HG02981 (cell line): ENCODE results near the gene PTGER4.
A peak's percentile ranks its signal among the peaks of the same experiment; 100 is the strongest.

Experiments
- ATAC-seq: cut with Tn5 transposase; IDR thresholded peaks from one replicate; pipeline ENCODE4 v1.9.1; 2021; ENCODE audit warnings: mild to moderate bottlenecking, moderate library complexity; ENCODE audit not compliant: unreplicated experiment

Gene PTGER4

DNA sequence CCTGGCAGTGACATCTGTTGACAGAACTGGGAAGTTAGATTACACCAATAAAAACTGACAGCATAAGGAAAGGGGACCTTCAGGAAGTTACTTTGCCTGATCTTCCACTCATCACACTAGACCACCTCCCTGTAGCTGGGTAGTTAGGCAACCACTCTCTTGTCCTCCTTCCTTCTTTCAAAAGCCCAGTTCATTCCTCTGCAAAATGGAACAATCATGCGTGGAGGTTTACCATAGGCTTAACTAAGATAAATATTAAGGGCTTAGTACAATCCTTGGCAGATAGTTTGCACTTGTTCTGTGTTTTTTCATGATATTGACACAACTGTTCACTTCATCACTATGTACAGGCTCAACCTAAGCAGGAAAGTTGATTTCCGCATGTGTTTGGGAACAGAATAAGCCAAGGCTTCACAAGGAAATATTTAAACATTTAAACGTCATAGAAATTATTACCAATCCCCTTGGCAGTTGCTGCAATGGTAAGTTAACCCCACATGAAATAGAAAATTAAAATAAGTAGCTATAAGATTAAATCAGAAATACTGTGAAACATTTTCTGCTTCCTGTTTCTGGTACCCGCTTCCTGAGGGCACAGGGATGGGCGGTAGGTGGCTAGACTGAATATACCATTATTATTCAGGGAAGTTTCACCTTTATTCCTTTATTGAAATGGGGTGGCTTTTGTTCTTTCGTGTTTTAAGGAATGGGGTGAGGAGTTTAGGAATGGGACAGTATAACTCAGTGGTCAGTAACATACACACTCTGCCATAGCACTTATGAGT lies 9.9 kb upstream of the PTGER4 start:
- ATAC-seq: no peak

DNA sequence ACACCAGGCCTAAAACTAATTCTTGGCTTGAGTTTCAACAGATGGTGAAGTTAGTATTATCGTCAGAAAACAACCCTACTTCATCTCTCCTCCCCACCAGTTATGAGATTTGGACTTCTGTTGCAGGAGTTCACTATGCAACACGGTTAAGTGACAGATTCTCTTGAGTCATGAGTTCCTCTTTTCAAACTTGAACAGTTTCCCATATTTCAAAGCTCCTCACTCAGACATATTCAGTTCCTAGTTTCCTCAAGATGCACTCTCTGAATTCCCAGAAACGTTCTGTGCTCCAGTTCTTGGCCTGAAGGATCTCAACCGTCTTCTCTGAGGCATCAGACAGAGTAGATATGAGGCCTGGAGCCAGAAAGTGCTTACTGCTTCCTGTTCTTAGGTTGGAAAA lies 7.3 kb upstream of the PTGER4 start:
- no peak for ATAC-seq

- ATAC-seq: no peak
Observed at GRCh38 chr5:40674661-40675235, 5.0 kb upstream of the PTGER4 start.

GRCh38 chr5:40675396-40676133 lies 4.2 kb upstream of the PTGER4 start:
- ATAC-seq: no peak

- no peak for ATAC-seq
Observed at GRCh38 chr5:40676613-40677343, 2.9 kb upstream of the PTGER4 start.

DNA sequence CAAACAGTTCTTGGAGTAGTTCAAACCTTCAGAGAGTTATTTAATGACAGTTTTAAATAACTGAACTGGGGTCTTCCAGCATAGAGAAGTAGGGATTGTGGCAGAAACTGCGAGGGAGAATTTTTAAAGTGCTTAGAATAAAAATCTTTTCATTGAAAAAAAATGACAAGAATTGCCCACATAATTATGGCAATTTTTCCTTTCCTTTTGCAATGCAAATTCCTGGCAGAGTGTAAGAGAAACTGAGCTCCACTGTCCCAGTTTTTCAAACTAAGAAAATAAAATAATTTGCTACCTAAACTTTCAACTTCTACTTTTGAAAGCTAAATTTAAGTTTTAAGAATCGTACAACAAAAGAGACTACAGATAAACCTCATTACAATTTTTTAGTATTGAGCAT lies 2.3 kb upstream of the PTGER4 start:
- no peak for ATAC-seq

GRCh38 chr5:40678026-40678425 lies 1.7 kb upstream of the PTGER4 start:
- ATAC-seq: no peak

DNA sequence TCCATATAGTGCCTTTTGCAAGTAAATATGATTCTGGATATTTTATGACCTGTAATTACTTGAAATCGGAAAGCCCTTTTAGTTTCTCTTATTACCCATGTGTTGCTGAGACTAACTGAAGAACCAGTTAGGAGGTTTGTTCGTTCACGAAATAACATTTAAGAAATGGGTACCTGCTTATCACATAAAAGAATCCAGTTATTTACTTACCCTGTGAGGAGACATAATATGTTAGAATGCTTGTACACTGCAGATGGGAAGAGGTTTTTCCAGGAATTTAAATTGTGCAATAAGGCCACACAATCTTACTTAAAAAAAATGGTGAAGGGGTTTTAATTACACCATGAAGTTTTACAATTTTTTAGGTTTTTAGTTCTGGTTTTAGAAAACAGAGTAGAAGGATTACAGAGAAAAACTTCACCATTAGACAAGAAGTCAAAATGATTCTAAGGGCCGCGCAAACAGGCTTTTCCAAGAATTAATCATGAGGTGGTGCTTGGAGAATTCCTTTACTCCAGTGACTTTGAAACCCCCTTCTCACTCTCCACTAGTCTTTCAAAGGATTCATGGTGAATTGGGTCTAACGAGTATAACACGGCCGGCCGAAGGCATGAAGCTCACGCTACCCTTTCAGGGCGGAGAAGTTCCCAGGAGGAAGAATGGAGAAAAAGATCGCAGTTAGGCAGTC lies 1.1 kb upstream of the PTGER4 start:
- no peak for ATAC-seq

GRCh38 chr5:40679148-40679912 lies 385 bp upstream of the PTGER4 start:
- ATAC-seq: peak; percentile 57

DNA sequence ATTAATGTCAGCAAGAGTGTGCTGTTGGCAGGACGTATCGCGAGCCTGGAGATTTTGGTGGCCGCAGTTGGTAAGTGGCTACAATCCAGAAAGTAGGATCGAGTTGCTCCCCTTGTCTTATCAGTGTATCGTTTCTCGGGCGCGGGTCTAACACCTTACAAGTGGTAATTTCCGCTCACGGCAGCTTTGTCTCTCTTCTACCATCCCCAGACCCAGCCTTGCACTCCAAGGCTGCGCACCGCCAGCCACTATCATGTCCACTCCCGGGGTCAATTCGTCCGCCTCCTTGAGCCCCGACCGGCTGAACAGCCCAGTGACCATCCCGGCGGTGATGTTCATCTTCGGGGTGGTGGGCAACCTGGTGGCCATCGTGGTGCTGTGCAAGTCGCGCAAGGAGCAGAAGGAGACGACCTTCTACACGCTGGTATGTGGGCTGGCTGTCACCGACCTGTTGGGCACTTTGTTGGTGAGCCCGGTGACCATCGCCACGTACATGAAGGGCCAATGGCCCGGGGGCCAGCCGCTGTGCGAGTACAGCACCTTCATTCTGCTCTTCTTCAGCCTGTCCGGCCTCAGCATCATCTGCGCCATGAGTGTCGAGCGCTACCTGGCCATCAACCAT lies 1.1 kb downstream of the PTGER4 start:
- ATAC-seq: no peak

DNA sequence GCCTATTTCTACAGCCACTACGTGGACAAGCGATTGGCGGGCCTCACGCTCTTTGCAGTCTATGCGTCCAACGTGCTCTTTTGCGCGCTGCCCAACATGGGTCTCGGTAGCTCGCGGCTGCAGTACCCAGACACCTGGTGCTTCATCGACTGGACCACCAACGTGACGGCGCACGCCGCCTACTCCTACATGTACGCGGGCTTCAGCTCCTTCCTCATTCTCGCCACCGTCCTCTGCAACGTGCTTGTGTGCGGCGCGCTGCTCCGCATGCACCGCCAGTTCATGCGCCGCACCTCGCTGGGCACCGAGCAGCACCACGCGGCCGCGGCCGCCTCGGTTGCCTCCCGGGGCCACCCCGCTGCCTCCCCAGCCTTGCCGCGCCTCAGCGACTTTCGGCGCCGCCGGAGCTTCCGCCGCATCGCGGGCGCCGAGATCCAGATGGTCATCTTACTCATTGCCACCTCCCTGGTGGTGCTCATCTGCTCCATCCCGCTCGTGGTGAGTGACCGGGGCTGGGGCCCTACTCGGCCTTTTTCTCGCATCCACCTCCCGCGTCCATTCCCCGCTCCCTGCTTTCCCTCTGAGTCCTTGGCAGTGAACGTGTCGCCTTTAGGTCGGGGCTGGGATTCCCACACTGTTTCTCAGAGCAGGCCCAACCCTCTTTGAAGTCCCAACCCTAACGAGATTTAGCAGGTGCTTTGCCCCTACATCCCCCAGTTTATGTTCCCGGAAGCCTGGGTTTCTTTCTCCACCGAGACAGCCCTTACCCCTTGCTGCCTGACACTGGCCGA lies 1.8 kb downstream of the PTGER4 start:
- ATAC-seq: no peak

DNA sequence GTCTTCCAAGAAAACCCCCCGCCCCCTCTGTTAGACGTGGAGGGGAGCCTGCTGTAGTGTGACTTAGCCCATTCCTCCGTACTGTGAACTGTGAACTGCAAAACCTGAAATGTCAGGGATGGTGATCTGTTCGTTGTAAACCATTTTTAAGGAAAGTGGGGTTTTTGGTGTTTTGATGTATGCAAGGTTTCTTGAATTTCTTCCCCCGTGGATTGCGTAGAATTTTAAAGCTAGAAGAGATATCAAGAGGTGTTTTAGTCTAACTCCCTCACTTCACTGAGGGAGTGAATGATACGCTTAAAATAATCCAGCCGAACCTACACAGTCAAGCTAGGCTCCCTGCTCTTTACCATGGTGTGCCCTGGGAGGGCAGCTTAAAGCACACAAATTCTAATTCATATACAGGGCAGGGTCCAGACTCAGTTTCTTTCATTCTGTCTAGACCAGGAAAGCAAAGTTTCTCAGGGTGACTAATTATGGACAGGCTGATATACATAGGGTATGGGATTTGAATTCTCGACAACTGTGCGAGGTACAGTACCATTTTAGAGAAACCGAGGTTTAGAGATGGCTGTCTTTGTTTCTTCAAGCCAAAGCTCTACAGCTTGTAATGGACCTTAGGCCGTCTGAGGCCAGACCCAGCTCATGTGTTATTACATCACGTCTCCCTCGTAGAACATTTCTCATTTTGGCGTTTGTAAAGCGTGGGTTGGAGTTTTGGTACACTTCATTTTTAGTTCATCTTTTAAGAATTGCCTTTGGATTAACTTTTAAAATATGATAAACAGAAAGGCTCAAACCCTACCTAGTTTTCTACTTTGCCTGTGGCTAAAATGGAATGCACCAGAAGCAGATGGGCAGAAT lies 2.7 kb downstream of the PTGER4 start:
- ATAC-seq: no peak

- ATAC-seq: no peak
Observed at GRCh38 chr5:40683305-40683704, 3.6 kb downstream of the PTGER4 start.

GRCh38 chr5:40685193-40685592 lies 5.5 kb downstream of the PTGER4 start:
- no peak for ATAC-seq

DNA sequence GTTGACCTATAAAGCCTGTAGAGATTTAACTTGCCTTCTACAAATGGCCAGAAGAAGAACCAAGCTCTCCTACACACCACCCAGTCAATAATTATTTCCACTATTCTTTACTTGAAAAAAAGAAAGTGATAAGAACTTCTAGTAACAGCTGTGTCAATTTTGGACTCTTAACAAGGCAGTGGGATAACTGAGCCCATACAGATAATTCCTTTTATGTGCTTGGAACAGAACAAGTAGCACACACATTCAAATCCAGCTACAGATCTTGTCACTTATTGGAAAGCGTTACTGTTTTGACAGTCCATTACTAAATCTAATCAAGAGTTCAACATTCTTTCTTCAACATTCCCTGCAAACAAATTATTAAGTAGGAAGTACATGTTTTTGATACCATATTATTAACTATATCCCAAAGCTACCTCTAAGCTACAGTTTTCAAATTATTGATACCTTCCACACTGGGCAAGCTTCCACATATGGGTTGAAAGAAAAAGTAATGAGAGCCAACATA lies 6.3 kb downstream of the PTGER4 start:
- no peak for ATAC-seq

GRCh38 chr5:40687321-40687720 lies 7.6 kb downstream of the PTGER4 start:
- no peak for ATAC-seq

- ATAC-seq: peak; percentile 78
Observed at GRCh38 chr5:40688127-40688761, 8.5 kb downstream of the PTGER4 start.
